Activated naive CD4-positive, alpha-beta T cell treated with Interleukin-2 at 50 U/mL for 16 hours (primary cell): ENCODE results near the gene BMERB1.
"Not testable (repeated sequence)": the region's sequence is repeated elsewhere in the genome, so short reads cannot be mapped to it uniquely, and the experiment has no call there.

Experiments used
- DNase-seq: peaks from one replicate; pipeline ENCODE4 v3.0.0-alpha.2; 2020

The BMERB1 gene

GRCh38 chr16:15426796-15427195, 7.6 kb upstream of the BMERB1 start:
- no peak for DNase-seq

GRCh38 chr16:15427648-15428239, 6.6 kb upstream of the BMERB1 start:
- peak; percentile 59 for DNase-seq

DNA sequence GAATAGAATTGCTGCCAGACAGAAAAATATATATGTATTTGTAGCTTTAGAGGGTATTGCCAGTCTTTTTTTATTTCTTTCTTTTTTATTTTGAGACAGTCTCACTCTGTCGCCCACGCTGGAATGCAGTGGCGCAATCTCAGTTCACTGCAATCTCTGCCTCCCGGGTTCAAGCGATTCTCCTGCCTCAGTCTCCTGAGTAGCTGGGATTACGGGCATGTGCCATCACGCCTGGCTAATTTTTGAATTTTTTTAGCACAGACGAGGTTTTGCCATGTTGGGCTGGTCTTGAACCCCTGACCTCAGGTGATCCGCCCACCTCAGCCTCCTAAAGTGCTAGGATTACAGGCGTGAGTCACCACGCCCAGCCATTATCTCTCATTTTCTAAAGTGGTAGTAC, 3.5 kb upstream of the BMERB1 start:
- not testable (repeated sequence) for DNase-seq

DNA sequence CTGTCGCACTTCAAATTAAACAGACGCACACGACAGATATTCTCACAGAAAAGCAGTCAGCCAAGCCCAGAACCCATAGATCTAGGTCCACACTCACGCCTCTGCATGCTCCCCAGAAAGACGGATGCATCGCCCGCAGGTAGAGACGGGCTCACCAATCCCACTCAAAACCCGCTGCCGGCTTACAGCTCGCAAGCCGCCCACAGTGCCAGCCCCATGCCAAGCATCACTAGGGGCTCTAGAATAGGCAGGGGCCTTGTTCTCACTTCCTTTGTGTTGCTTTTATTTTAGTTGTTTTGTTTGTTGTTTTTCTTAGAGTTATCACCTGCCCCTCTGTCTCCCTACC, 336 bp upstream of the BMERB1 start:
- DNase-seq = no peak

DNA sequence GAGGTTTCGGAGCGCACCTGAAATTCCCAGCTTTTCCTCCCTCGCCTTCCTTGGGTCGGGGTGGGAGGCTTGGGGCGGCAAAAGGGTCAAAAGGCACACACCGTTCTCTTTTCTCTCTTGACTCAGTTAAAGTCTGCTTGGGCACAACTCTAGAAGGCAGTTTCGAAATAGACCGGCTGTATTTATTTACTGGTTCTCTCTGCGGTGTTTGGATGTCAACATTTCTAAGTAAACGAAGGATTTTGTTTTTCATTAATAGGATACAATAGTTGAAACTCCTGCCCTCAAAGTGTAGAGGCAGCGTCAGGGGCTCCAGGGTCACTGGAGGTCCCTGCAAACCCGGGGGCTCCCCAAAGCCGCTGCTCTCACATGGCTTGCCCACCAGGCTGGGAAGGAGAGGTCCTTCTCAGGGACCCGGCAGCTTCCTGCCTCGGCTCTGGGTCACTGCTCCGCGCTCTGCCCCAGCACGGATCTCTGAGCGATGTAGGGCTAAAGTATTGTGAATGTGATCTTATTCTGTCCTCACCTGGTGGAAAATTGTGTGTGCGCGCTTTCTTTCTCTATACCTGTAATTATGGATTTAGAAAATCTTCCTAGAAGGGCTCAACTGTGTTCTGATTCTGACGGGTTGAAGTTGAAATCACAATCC, 952 bp downstream of the BMERB1 start:
- DNase-seq = no peak

DNA sequence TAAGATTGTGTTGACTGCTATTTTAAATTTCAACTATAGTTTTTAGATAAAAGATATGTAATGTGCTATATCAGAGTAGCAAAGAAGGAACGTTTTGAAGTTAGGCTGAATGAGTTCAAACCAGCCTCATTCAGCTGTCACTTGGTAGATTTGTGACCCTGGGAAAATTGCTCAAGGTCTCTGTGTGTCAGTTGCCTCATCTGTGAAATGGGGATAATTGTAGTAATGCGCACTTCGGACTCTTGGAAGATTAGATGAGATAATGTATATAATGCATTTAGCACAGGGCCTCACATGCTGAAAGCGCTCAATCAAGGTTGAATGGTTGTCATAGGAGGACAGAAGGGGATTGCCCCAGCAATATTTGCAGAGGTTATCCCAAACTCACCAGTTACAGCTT, 4.7 kb downstream of the BMERB1 start:
- no peak for DNase-seq

DNA sequence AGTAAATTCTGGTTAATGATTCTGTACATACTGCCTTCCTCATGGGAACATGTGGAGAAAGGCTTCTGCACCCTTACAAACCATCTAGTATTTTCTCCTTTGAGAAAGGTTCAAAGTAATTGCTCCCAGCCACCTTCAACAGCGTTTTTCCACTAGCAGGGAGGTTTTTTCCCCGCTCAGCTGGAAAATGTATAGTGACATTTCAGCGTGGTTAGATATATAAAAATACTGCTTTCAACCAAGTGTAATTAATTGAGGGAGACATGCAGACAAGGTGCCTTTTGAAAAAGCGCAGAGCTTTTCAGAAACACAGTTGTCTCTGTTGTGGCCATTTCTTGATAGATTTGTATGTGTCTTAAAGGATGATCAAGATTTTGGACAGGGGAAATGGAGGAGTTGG, 5.1 kb downstream of the BMERB1 start:
- DNase-seq = no peak

- no peak for DNase-seq
These were observed 6.5 kb downstream of the BMERB1 start for GRCh38 chr16:15440852-15441251.

- DNase-seq = not testable (repeated sequence)
These were observed 7.8 kb downstream of the BMERB1 start for GRCh38 chr16:15442140-15442539.

DNA sequence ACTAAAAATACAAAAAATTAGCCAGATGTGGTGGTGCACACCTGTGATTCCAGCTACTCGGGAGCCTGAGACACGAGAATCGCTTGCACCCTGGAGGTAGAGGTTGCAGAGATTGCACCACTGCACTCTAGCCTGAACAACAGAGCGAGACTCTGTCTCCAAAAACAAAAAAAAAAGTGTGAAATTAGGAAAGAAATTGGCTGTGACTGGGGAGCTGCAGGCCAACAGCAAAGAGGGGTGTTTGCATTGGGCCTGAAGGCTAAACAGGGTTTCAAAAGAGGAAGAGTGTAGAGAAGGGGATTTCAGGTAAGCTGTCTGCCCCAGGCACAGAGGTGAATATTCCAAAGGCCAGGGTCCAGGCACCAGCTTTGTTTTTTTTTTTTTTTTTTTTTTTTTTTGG, 9.4 kb downstream of the BMERB1 start:
- DNase-seq = no peak

DNA sequence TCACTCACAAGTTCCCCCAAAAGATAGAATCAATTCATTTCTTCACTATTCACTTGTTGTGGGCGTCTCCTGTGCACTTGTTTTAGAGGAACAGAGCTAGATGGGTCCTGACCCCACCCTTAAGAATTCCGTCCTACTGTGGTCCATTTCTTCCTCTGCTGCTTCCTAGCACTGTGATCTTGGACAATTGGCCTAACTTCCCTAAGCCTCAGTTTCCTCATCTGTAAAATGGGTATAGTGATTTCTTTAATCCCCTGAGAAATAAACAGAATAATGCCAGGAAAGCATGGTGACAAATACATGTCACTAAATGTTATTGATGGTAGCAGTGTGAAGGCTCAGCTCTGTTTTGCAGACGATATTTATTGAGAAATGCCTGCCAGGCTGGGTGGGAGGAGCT, 9.9 kb downstream of the BMERB1 start:
- DNase-seq = no peak

DNA sequence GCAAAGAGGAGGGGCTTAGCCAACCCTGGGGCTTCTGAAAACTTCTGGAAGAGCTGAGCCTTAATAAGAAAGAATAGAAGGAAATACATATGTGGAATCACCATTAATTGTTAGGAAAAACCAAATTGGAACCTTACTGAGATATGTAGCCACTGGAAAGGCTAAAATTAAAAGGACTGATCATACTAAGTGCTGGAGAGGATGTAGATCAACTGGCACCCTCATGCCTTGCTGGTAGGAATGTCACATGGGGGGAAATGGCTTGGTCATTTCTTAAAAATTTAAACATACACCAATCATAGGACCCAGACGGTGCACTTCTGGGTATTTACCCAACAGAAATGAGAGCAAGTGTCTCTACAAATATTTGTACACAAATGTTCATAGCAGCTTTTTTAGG, 11.1 kb downstream of the BMERB1 start:
- no peak for DNase-seq

DNA sequence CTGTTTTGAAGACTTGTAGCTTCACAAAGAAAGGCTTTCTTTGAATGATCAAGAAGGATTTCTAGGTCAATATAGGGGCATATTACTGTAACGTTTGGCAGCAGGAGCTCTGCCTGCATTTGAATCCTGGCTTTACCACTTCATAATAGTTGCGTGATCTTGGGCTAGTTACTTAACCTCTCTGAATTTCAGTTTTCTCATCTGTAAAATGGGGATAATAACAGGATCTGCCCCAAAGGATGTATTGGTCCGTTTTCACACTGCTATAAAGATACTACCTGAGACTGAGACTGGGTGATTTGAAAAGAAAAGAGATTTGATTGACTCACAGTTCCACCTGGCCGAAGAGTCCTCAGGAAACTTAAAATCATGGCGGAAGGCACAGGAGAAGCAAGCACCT, 12.5 kb downstream of the BMERB1 start:
- DNase-seq = no peak

DNA sequence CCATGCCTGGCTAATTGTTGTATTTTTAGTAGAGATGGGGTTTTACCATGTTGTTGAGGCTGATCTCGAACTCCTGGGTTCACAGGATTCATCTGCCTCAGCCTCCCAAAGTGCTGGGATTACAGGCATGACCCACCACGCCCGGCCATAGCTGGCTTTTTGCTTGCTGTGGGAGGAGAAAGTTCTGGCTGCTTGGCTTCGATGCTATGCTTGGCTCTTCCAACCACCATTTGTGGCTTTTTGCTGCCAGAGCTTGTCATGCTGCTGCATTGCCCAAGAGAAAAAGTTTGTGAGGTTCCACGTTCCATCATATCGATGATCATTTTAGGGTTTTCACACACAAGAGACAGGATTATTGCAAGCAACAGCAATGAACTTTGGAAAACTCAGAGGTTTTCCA, 16.2 kb downstream of the BMERB1 start:
- no peak for DNase-seq

DNA sequence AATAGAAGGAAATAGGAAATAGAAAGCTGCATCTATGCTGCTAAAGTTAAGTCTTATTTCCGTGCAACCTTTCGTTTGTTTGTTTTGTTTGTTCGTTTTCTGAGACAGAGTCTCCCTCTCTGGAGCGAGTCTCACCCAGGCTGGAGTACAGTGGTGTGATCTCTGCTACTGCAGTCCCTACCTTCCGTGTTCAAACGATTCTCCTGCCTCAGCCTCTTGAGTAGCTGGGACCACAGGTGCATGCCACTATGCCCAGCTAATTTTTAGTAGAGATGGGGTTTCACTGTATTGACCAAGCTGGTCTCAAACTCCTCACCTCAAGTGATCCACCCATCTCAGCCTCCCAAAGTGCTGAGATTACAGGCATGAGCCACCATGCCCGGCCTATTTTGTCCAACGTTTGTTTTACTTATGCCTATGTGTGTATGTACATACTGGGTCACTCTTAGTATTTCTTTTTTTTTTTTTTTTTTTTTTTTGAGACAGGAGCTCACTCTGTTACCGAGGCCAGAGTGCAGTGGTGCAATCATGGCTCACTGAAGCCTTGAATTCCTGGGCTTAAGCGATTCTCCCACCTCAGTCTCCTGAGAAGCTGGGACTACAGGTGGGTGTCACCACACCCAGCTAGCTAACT, 16.8 kb downstream of the BMERB1 start:
- DNase-seq = no peak

DNA sequence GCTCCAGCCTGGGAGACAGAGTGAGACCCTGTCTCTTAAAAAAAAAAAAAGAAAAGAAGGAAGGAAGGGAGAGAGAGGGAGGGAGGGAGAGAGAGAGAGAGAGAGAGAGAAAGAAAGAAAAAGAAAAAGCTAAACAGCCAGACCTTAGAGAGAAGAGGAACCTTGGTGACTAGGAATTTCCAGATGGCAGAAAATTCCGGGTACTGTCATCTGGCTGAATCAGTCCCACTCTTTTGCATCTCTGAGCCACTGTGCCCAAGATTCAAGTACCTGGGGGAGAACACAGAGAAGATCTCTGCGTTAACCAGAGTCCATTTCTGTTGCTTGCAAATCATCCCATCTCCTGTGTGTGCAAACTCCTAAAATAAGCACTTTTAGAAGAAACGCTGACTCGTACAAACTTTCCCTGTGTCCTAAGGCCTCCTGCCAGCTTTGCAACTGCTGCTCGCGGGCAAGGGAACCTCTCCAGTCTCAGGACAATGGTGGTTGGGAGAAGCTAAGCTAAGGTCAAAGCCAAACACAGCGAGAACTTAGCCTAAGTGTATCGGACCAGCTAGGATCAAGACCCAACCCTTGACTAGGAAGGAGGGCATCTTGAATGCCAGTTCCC, 18.0 kb downstream of the BMERB1 start:
- DNase-seq = no peak

DNA sequence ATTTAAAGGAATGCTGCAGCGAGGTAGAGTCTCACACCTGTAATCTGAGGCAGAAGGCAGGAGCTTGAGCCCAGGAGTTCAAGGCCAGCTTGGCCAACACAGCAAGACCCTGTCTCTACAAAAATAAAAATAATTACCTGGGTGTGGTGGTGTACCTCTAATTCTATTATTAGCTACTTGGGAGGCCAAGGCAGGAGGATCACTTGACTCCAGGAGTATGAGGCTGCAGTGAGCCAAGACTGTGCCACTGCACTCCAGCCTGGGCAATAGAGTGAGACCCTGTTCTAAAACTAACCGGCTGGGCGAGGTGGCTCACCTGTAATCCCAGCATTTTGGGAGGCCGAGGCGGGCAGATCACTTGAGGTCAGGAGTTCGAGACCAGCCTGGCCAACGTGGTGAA, 18.9 kb downstream of the BMERB1 start:
- not testable (repeated sequence) for DNase-seq

DNA sequence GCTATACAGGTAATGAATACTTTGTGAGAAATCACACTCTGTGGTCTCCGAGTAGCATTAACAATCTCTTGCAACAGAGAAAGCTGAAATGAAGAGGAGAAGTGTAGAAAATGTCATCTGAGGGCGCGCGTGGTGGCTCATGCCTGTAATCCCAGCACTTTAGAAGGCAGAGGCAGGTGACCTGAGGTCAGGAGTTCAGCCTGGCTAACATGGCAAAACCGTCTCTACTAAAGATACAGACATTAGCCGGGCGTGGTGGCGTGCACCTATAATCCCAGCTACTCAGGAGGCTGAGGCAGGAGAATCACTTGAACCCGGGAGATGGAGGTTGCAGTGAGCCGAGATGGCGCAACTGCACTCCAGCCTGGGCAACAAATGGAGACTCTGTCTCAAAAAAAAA, 20.5 kb downstream of the BMERB1 start:
- not testable (repeated sequence) for DNase-seq

- no peak for DNase-seq
These were observed 23.0 kb downstream of the BMERB1 start for GRCh38 chr16:15457400-15457799.

DNA sequence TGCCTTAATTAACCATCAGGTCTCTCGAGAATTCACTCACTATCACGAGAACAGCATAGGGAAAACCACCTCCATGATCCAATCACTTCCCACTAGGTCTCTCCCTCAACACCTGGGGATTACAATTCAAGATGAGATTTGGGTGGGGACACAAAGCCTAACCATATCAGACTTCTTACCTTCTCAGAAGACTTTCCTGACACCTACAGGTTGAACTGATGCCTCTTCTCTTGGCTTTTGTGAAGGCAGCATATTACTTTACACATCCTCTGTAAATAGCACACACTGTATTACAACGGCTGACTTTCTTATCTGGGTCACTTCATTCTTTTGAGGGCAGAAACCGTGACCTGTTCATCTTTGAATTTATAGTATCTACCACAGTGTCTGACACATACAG, 23.6 kb downstream of the BMERB1 start:
- no peak for DNase-seq

DNA sequence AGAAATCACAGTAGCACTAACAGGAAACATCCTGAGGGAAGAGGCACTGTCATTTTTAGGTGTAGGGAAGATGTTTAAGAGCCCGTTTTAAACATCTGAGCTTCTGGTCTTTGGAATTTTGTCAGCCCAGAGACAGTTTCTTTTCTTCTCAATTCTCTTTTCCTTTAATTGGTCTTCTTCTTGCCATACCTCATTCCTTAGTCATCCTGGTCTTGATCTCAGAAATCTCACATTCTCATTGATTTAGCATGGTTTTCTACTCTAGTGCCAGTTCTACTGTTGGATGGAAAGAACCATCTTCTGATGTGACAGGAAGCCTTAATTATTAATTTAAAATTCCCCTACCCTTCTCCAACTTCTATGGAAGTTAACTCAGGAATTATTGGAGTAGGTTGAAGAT, 25.4 kb downstream of the BMERB1 start:
- no peak for DNase-seq

GRCh38 chr16:15460601-15461000, 26.2 kb downstream of the BMERB1 start:
- DNase-seq = no peak

DNA sequence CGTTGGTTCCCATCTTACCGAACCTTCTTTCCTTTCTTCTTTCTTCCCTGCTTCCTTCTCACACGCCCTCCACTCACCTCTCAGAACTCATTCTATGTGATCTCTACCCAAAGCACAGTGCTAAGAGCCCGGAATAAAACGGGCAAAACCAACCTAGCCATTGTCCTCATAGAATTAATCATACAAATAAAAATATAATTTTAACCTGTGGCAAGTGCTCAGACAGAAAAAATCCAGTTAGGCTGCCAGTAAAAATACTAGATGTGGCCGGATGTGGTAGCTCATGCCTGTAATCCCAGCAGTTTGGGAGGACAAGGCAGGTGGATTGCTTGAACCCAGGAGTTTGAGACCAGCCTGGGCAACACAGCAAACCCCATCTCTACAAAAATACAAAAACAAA, 27.0 kb downstream of the BMERB1 start:
- DNase-seq = no peak

DNA sequence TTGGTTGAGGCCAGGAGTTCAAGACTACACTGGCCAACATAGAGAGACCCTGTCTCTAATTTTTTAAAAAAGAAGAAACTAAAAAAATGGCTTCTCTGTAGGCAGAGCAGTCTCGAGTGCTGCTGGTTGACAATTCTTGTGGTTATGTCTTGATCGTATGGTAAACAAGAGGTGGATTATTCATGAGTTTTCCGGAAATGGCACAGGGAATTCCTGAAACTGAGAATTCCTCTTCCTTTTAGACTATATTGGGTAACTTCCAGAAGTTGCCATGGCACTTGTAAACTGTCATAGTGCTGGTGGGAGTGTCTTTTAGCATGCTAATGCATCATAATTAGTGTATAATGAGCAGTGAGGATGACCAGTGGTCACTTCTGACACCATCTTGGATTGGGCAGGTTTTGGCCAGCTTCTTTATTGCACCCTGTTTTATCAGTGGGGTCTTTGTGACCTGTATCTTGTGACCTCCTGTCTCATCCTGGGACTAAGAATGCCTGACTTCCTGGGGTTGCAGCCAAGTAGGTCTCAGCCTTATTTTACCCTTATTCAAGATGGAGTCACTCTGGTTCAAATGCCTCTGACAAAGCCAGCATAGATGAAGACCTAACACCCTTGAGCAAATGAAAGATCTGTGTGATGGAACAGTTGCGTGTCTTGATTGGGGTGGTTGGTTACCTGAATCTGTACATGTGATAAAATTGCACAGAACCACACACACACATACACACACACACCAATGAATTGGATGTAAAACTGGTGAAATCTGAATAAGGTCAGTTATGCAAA, 30.2 kb downstream of the BMERB1 start:
- DNase-seq = no peak
